Astrocyte (in vitro differentiated cells and primary cell): ENCODE results near the gene TRPV2.

Experiments
- CTCF ChIP-seq: IDR thresholded peaks from 2 replicates; pipeline ENCODE4 v1.5.1; 2011; ENCODE audit warnings: low read depth, mild to moderate bottlenecking, inconsistent platforms, low read length, moderate library complexity; ENCODE audit not compliant: insufficient read depth
- EZH2 ChIP-seq: IDR thresholded peaks from 2 replicates; pipeline ENCODE4 v1.6.1; 2012; ENCODE audit warnings: mild to moderate bottlenecking, low read length, inconsistent platforms; ENCODE audit not compliant: insufficient read depth

GRCh38 chr17:16437083-16437482 is 21.7 kb downstream of the TRPV2 start:
- TF ChIP-seq CTCF (no peak), EZH2 (no peak)
